GM12865 (cell line): ENCODE measurements around the gene NCF2.

ENCODE experiments used
- DNase-seq: peaks from one replicate; pipeline ENCODE4 v3.0.0; 2010; ENCODE audit warnings: low read depth
- H3K4me3 ChIP-seq: 2 replicates; pipeline ENCODE4 v1.5.1; 2011; ENCODE audit warnings: mild to moderate bottlenecking, low read depth, low read length, control low read depth
- TF ChIP-seq, protein P1 (sequence below): IDR thresholded peaks from 2 replicates; pipeline ENCODE4 v1.5.1; 2011; ENCODE audit warnings: low read length, control low read depth, low read depth, inconsistent platforms; ENCODE audit not compliant: insufficient read depth; ENCODE audit errors: missing control alignments

Gene NCF2

DNA sequence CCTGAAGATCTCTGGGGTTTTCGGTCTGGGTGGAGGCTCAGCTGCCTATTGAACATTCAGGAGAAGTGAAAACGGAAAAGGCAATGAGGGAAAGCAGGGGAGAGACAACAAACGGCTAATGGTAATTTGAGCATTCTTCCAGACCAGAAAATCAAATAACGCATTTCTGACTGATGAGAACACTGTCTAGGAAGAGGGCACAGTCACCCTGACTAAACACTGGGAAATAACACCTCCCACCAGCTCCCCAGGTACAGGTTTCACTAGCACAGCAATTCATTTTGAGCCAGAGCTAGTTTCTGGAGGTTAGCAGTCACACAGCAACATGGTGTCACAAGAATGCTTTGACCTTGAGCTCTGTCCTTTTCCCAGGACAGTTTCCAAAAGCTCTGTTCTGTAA, 21.1 kb downstream of the NCF2 start:
- TF ChIP-seq, protein P1, sequence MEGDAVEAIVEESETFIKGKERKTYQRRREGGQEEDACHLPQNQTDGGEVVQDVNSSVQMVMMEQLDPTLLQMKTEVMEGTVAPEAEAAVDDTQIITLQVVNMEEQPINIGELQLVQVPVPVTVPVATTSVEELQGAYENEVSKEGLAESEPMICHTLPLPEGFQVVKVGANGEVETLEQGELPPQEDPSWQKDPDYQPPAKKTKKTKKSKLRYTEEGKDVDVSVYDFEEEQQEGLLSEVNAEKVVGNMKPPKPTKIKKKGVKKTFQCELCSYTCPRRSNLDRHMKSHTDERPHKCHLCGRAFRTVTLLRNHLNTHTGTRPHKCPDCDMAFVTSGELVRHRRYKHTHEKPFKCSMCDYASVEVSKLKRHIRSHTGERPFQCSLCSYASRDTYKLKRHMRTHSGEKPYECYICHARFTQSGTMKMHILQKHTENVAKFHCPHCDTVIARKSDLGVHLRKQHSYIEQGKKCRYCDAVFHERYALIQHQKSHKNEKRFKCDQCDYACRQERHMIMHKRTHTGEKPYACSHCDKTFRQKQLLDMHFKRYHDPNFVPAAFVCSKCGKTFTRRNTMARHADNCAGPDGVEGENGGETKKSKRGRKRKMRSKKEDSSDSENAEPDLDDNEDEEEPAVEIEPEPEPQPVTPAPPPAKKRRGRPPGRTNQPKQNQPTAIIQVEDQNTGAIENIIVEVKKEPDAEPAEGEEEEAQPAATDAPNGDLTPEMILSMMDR: no peak
- no peak overlapping the region for H3K4me3 ChIP-seq
- no peak for DNase-seq

GRCh38 chr1:183568176-183569021, 21.9 kb downstream of the NCF2 start:
- DNase-seq: no peak
- TF ChIP-seq, protein P1: no peak
- H3K4me3 ChIP-seq: no peak overlapping the region

GRCh38 chr1:183567584-183567983, 22.7 kb downstream of the NCF2 start:
- TF ChIP-seq, protein P1: no peak
- H3K4me3 ChIP-seq: no peak overlapping the region
- DNase-seq: peak; percentile 38

DNA sequence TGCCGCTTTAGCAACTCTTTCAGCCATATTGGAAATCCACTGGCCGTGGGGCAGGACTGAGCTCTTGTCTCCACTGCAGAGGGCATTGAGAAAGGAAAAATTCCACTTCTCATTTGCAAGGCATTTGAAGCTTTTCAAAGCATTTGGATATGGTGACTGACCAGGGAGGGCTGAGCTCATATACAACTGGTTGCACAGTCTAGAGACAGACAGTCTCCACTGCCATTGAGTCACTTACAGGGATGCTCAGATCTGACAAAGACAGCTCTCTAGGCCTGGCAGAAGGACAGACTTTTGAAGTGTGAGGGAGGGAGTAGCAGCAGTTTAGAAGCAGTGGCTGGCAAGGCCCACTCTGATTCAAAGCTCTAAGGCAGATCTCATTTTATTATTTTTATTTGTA, 24.2 kb downstream of the NCF2 start:
- TF ChIP-seq, protein P1: no peak
- DNase-seq: no peak
- H3K4me3 ChIP-seq: no peak overlapping the region

DNA sequence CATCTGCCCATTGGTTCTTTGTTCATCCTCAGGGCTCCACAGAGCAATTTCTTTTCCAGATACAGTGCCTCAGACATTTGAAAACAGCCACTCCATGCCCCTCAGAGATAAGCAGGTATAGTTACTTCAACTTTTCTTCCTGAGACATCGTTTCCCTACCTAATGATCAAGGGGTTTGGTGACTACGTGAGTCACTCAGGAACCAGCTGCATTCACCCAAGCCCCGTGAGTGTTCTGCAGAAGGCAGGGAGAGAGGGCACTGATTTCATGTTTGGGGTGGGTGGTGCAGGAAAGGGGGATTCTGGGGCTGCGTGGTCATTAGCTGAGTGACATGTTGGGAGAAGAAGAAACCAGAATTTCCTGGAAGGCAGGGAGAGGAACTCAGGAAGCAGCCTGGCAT, 25.0 kb downstream of the NCF2 start:
- no peak overlapping the region for H3K4me3 ChIP-seq
- TF ChIP-seq, protein P1: no peak
- DNase-seq: no peak

- TF ChIP-seq, protein P1: no peak
- DNase-seq: no peak
- H3K4me3 ChIP-seq: no peak overlapping the region
Observed at GRCh38 chr1:183562701-183563100, 27.6 kb downstream of the NCF2 start.

DNA sequence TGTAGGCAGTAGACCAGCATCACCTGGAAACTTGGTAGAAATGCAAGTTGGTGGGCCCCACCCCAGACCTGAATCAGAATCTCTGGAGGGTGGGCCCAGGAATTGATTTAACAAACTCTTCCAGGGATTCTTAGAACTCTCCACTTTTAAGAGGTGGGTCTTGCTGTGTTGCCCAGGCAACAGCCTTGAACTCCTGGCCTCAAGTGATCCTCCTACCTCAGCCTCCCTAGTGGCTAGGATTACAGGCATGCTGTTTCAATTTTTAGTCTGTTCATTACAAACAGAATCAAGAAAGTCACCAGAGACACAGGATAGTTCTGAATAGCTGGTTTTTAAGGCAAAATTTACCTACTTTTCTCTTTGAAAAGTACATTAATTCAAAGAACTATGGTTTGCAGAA, 31.2 kb downstream of the NCF2 start:
- TF ChIP-seq, protein P1: no peak
- no peak overlapping the region for H3K4me3 ChIP-seq
- no peak for DNase-seq
